ENCODE data around the gene NEGR1. TPM values are rescaled to one million over a fixed set of nuclear protein-coding genes. Genes with fewer than 3 reads are reported as not detected.

Gene NEGR1
- total and polyA plus RNA-seq, 9 of the 15 experiments (the other 6 are each of a cell fraction or from before 2014, with no cell fraction given), result not detected

- CTCF ChIA-PET (ENCODE audit: low intra/inter-chr PET ratio), result no interaction called here
- no peak for FAIRE-seq
- no peaks in the 10 kb centered on the region for H3K27me3 ChIP-seq (ENCODE audit: control insufficient read depth in 2 of 2, insufficient read depth in 2 of 2, low read length in 2 of 2)
Observed at GRCh38 chr1:72066431-72066830, 215.9 kb downstream of the NEGR1 start.

GRCh38 chr1:72064196-72065075 lies 217.9 kb downstream of the NEGR1 start:
- DNase-seq (ENCODE audit: extremely low read depth in 1 of 4, low spot score in 3 of 4) (no peak), ATAC-seq (no peak), FAIRE-seq (no peak)
- CTCF ChIA-PET (ENCODE audit: low intra/inter-chr PET ratio), result no interaction called here
- in situ Hi-C loops (cut with MboI), result no loop called here
- Histone ChIP-seq H3K4me1 (replicated peaks in 1 of 2; ENCODE audit: control insufficient read depth in 2 of 2, insufficient read depth in 2 of 2, low read length in 2 of 2) (no peaks in the 10 kb centered on the region), H3K27me3 (ENCODE audit: control insufficient read depth in 2 of 2, insufficient read depth in 2 of 2, low read length in 2 of 2) (no peaks in the 10 kb centered on the region), H4K20me1 (replicated peaks; ENCODE audit: control insufficient read depth, insufficient read depth, low read length) (no peaks in the 10 kb centered on the region), H3K4me2 (ENCODE audit: insufficient read depth, low read length) (no peak overlapping the region), H3K4me3 (no peak overlapping the region), H3K9ac (ENCODE audit: insufficient read depth in 1 of 2, low read depth in 2 of 2, low read length in 2 of 2) (no peak overlapping the region), H3K36me3 (ENCODE audit: control insufficient read depth, insufficient read depth, low read length) (no peaks in the 10 kb centered on the region), H3K9me1 (ENCODE audit: control insufficient read depth, insufficient read depth, low read length) (no peaks in the 10 kb centered on the region), H3K79me2 (ENCODE audit: control insufficient read depth, insufficient read depth, low read length) (no peaks in the 10 kb centered on the region), H3K9me3 (replicated peaks; ENCODE audit: control insufficient read depth, insufficient read depth, low read depth, low read length) (0 out of 2 replicates have a peak, but pooled peaks cover 1% of the 10 kb centered on the region), H2AFZ (ENCODE audit: low read depth, low read length) (no peak overlapping the region), H3K27ac (ENCODE audit: extremely low read depth, low read depth, low read length) (no peak overlapping the region)
- BruUV-seq (replicated peaks), result no TSS peak
- intact Hi-C loops (cut with micrococcal nuclease), result no loop called here
- POLR2A ChIA-PET, result no interaction called here
- TF ChIP-seq PHF8 (IDR thresholded peaks at IDR 0.05; ENCODE audit: borderline replicate concordance, low read length) (no peak), THAP12 (CRISPR knock-in tag; IDR thresholded peaks at IDR 0.05) (no peak), ZNF589 (CRISPR knock-in tag; IDR thresholded peaks at IDR 0.05; ENCODE audit: low read depth) (no peak), CLOCK (CRISPR knock-in tag; IDR thresholded peaks at IDR 0.05; ENCODE audit: borderline replicate concordance) (no peak), ZNF197 (CRISPR knock-in tag; IDR thresholded peaks at IDR 0.05; ENCODE audit: low read depth) (no peak)
- 5% methylated on average over 3 of the region's 3 CpGs for WGBS (ENCODE audit: insufficient coverage, low coverage, missing lambda C conversion rate)

More at GRCh38 chr1:72066431-72066830, 215.9 kb downstream of the NEGR1 start:
- Histone ChIP-seq H3K4me2 (ENCODE audit: insufficient read depth, low read length) (no peak overlapping the region), H3K36me3 (ENCODE audit: control insufficient read depth, insufficient read depth, low read length) (no peaks in the 10 kb centered on the region), H4K20me1 (replicated peaks; ENCODE audit: control insufficient read depth, insufficient read depth, low read length) (no peaks in the 10 kb centered on the region), H3K9me3 (replicated peaks; ENCODE audit: control insufficient read depth, insufficient read depth, low read depth, low read length) (0 out of 2 replicates have a peak, but pooled peaks cover 1% of the 10 kb centered on the region), H3K4me3 (no peak overlapping the region), H2AFZ (ENCODE audit: low read depth, low read length) (no peak overlapping the region), H3K9ac (ENCODE audit: insufficient read depth in 1 of 2, low read depth in 2 of 2, low read length in 2 of 2) (no peak overlapping the region), H3K27ac (ENCODE audit: extremely low read depth, low read depth, low read length) (no peak overlapping the region), H3K9me1 (ENCODE audit: control insufficient read depth, insufficient read depth, low read length) (no peaks in the 10 kb centered on the region), H3K4me1 (replicated peaks in 1 of 2; ENCODE audit: control insufficient read depth in 2 of 2, insufficient read depth in 2 of 2, low read length in 2 of 2) (no peaks in the 10 kb centered on the region), H3K79me2 (ENCODE audit: control insufficient read depth, insufficient read depth, low read length) (no peaks in the 10 kb centered on the region)
- no peak for TF ChIP-seq NCOA4 (IDR thresholded peaks at IDR 0.05; ENCODE audit: partially characterized antibody)
- TF ChIP-seq ELF1 (tag; IDR thresholded peaks at IDR 0.05), result no peak
- TF ChIP-seq NFYB (IDR thresholded peaks at IDR 0.05; ENCODE audit: extremely low read depth, insufficient read length), result no peak
- no peak for TF ChIP-seq CHD4 (IDR thresholded peaks at IDR 0.05; ENCODE audit: insufficient read depth, insufficient replicate concordance, low read depth, low read length, poor library complexity, severe bottlenecking)
- no peak for TF ChIP-seq NBN (IDR thresholded peaks at IDR 0.05; ENCODE audit: low read depth)
- TF ChIP-seq LCOR (CRISPR knock-in tag; IDR thresholded peaks at IDR 0.05), result no peak
- no peak for TF ChIP-seq SP2 (IDR thresholded peaks at IDR 0.05; ENCODE audit: extremely low read depth, low read depth, low read length, poor library complexity, severe bottlenecking)
- no peak for TF ChIP-seq ZNF232 (CRISPR knock-in tag; IDR thresholded peaks at IDR 0.05)
- TF ChIP-seq GATA2 (CRISPR knock-in tag; IDR thresholded peaks at IDR 0.05), result no peak
- TF ChIP-seq ZNF717 (CRISPR knock-in tag; IDR thresholded peaks at IDR 0.05), result no peak
- no peak for TF ChIP-seq SRF (CRISPR knock-in tag; IDR thresholded peaks at IDR 0.05)
- no peak for TF ChIP-seq RCOR1 (IDR thresholded peaks at IDR 0.05; ENCODE audit: borderline replicate concordance in 1 of 2, low read depth in 2 of 2, low read length in 2 of 2)
- intact Hi-C loops (cut with micrococcal nuclease) (no loop called here), in situ Hi-C loops (cut with MboI) (no loop called here)
- 0% methylated on average over 7 of the region's 7 CpGs for WGBS (ENCODE audit: insufficient coverage, low coverage, missing lambda C conversion rate)
- DNase-seq (ENCODE audit: extremely low read depth in 1 of 4, low spot score in 3 of 4), result no peak
- BruUV-seq (replicated peaks), result no TSS peak
- POLR2A ChIA-PET, result no interaction called here
- no peak for ATAC-seq
